H1 (cell line): ENCODE results near the gene TAF15. TPM values are rescaled to one million over a fixed set of nuclear protein-coding genes. Genes with fewer than 3 reads are reported as not detected.

ENCODE experiments used
- KDM4A ChIP-seq: IDR thresholded peaks from one replicate; pipeline ENCODE4 v1.7.1; 2012; ENCODE audit warnings: low read depth, mild to moderate bottlenecking, moderate library complexity, low read length, inconsistent platforms; ENCODE audit not compliant: severe bottlenecking
- polyA plus RNA-seq, 7 experiments: library from polyadenylated mRNA; depleted of rRNA in 3 of 7; stranded (reverse) in 5 of 7; unstranded in 2 of 7; fragments of >200 nt in 5 of 7; fragments of 200-250 nt in 2 of 7; gene quantifications; 1 replicate in 5 of 7; 2 replicates in 1 of 7; 4 replicates in 1 of 7; pipeline versions ENCODE4 v1.2.1 to v1.2.3, GENCODE V29; 2011 to 2013; ENCODE audit warnings: missing spikeins in 2 of 7, mixed read lengths in 2 of 7
- total RNA-seq: library from RNA; stranded (reverse); fragmentation: NEBNext Ultra II Directional; extraction: Animal tissue kit (Norgen Biotek cat#: 25700); gene quantifications from 2 replicates; pipeline ENCODE4 v1.2.1, GENCODE V29; 2021
- TF ChIP-seq, protein P1 (sequence below): fragments of 300-600 bp; sonication (generic); IDR thresholded peaks from 2 replicates; pipeline ENCODE4 v1.7.1; 2012; ENCODE audit warnings: low read length, moderate library complexity, mild to moderate bottlenecking, inconsistent platforms; ENCODE audit not compliant: insufficient replicate concordance

The TAF15 gene
- total and polyA plus RNA-seq, 2 of the 8 experiments (the other 6 are each of a cell fraction or from before 2014, with no cell fraction given) = 80.1 to 338 TPM

DNA sequence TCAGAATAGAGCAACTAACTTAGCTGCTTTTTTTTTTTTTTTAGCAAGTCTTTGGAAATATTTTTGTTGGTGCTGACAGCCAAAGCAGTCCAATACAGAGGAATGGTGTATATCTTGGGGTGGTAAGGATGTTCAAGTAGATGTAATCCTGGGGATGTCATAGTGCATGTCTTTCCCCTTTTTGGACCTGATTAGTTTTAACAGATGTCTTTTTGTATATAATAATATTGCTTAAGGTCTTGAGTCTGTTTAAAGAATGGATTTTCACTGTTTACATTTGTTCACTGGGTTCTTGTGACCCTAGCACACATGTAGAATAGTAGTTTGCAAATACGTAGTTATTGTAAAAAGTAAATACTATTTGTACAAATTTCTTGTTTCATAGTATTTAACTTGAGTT is 7.9 kb downstream of the TAF15 start (continued):
- TF ChIP-seq, protein P1, sequence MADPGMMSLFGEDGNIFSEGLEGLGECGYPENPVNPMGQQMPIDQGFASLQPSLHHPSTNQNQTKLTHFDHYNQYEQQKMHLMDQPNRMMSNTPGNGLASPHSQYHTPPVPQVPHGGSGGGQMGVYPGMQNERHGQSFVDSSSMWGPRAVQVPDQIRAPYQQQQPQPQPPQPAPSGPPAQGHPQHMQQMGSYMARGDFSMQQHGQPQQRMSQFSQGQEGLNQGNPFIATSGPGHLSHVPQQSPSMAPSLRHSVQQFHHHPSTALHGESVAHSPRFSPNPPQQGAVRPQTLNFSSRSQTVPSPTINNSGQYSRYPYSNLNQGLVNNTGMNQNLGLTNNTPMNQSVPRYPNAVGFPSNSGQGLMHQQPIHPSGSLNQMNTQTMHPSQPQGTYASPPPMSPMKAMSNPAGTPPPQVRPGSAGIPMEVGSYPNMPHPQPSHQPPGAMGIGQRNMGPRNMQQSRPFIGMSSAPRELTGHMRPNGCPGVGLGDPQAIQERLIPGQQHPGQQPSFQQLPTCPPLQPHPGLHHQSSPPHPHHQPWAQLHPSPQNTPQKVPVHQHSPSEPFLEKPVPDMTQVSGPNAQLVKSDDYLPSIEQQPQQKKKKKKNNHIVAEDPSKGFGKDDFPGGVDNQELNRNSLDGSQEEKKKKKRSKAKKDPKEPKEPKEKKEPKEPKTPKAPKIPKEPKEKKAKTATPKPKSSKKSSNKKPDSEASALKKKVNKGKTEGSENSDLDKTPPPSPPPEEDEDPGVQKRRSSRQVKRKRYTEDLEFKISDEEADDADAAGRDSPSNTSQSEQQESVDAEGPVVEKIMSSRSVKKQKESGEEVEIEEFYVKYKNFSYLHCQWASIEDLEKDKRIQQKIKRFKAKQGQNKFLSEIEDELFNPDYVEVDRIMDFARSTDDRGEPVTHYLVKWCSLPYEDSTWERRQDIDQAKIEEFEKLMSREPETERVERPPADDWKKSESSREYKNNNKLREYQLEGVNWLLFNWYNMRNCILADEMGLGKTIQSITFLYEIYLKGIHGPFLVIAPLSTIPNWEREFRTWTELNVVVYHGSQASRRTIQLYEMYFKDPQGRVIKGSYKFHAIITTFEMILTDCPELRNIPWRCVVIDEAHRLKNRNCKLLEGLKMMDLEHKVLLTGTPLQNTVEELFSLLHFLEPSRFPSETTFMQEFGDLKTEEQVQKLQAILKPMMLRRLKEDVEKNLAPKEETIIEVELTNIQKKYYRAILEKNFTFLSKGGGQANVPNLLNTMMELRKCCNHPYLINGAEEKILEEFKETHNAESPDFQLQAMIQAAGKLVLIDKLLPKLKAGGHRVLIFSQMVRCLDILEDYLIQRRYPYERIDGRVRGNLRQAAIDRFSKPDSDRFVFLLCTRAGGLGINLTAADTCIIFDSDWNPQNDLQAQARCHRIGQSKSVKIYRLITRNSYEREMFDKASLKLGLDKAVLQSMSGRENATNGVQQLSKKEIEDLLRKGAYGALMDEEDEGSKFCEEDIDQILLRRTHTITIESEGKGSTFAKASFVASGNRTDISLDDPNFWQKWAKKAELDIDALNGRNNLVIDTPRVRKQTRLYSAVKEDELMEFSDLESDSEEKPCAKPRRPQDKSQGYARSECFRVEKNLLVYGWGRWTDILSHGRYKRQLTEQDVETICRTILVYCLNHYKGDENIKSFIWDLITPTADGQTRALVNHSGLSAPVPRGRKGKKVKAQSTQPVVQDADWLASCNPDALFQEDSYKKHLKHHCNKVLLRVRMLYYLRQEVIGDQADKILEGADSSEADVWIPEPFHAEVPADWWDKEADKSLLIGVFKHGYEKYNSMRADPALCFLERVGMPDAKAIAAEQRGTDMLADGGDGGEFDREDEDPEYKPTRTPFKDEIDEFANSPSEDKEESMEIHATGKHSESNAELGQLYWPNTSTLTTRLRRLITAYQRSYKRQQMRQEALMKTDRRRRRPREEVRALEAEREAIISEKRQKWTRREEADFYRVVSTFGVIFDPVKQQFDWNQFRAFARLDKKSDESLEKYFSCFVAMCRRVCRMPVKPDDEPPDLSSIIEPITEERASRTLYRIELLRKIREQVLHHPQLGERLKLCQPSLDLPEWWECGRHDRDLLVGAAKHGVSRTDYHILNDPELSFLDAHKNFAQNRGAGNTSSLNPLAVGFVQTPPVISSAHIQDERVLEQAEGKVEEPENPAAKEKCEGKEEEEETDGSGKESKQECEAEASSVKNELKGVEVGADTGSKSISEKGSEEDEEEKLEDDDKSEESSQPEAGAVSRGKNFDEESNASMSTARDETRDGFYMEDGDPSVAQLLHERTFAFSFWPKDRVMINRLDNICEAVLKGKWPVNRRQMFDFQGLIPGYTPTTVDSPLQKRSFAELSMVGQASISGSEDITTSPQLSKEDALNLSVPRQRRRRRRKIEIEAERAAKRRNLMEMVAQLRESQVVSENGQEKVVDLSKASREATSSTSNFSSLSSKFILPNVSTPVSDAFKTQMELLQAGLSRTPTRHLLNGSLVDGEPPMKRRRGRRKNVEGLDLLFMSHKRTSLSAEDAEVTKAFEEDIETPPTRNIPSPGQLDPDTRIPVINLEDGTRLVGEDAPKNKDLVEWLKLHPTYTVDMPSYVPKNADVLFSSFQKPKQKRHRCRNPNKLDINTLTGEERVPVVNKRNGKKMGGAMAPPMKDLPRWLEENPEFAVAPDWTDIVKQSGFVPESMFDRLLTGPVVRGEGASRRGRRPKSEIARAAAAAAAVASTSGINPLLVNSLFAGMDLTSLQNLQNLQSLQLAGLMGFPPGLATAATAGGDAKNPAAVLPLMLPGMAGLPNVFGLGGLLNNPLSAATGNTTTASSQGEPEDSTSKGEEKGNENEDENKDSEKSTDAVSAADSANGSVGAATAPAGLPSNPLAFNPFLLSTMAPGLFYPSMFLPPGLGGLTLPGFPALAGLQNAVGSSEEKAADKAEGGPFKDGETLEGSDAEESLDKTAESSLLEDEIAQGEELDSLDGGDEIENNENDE = no peak
- TF ChIP-seq KDM4A = no peak
- TF ChIP-seq, all 59 proteins: peak for 0
